Parathyroid adenoma (tissue), 2 donors: ENCODE measurements around the gene TJP1.
"Not testable (repeated sequence)": the region's sequence is repeated elsewhere in the genome, so short reads cannot be mapped to it uniquely, and the experiment has no call there.

Experiments used
- H2AFZ ChIP-seq: fragments of 300-600 bp; sonication (generic); one replicate; pipeline ENCODE4 v1.7.0; 2017; ENCODE audit warnings: antibody characterized with exemption, mild to moderate bottlenecking
- H3K27ac ChIP-seq: fragments of 300-600 bp; sonication (generic); one replicate; pipeline ENCODE4 v1.7.0; 2017
- H3K27me3 ChIP-seq: fragments of 300-600 bp; sonication (generic); one replicate; pipeline ENCODE4 v1.7.0; 2017; ENCODE audit warnings: low read length; ENCODE audit not compliant: control insufficient read depth, insufficient read depth
- H3K36me3 ChIP-seq: fragments of 300-600 bp; sonication (generic); one replicate; pipeline ENCODE4 v1.7.0; 2017; ENCODE audit warnings: low read length; ENCODE audit not compliant: control insufficient read depth, insufficient read depth
- H3K4me1 ChIP-seq: fragments of 300-600 bp; sonication (generic); one replicate; pipeline ENCODE4 v1.7.0; 2017; ENCODE audit warnings: control low read depth
- H3K4me2 ChIP-seq: fragments of 300-600 bp; sonication (generic); one replicate; pipeline ENCODE4 v1.7.0; 2017; ENCODE audit warnings: low read length
- H3K4me3 ChIP-seq: fragments of 300-600 bp; sonication (generic); one replicate; pipeline ENCODE4 v1.7.0; 2017; ENCODE audit warnings: low read depth, low read length
- H3K79me2 ChIP-seq: fragments of 300-600 bp; sonication (generic); one replicate; pipeline ENCODE4 v1.7.0; 2017; ENCODE audit warnings: control low read depth
- H3K9ac ChIP-seq: fragments of 300-600 bp; sonication (generic); one replicate; pipeline ENCODE4 v1.7.0; 2017; ENCODE audit warnings: mild to moderate bottlenecking
- H3K9me3 ChIP-seq: fragments of 300-600 bp; sonication (generic); one replicate; pipeline ENCODE4 v1.7.0; 2017; ENCODE audit warnings: low read length; ENCODE audit not compliant: control insufficient read depth
- TF ChIP-seq, protein P1 (sequence below): fragments of 300-600 bp; sonication (generic); IDR thresholded peaks from one replicate; pipeline ENCODE4 v1.7.0; 2017; ENCODE audit warnings: antibody characterized with exemption, mild to moderate bottlenecking
- donor health status: primary hyperparathyroidism.

Gene TJP1

GRCh38 chr15:29672446-29672845 is 149.8 kb downstream of the TJP1 start:
- Histone ChIP-seq H3K27me3 (no peaks in the 10 kb centered on the region), H3K4me3 (no peak overlapping the region), H2AFZ (no peak overlapping the region), H3K4me2 (no peak overlapping the region), H3K4me1 (no peaks in the 10 kb centered on the region), H3K36me3 (no peaks in the 10 kb centered on the region), H3K9ac (no peak overlapping the region), H3K79me2 (no peaks in the 10 kb centered on the region), H3K9me3 (no peaks in the 10 kb centered on the region), H3K27ac (no peak overlapping the region)
- TF ChIP-seq, protein P1, sequence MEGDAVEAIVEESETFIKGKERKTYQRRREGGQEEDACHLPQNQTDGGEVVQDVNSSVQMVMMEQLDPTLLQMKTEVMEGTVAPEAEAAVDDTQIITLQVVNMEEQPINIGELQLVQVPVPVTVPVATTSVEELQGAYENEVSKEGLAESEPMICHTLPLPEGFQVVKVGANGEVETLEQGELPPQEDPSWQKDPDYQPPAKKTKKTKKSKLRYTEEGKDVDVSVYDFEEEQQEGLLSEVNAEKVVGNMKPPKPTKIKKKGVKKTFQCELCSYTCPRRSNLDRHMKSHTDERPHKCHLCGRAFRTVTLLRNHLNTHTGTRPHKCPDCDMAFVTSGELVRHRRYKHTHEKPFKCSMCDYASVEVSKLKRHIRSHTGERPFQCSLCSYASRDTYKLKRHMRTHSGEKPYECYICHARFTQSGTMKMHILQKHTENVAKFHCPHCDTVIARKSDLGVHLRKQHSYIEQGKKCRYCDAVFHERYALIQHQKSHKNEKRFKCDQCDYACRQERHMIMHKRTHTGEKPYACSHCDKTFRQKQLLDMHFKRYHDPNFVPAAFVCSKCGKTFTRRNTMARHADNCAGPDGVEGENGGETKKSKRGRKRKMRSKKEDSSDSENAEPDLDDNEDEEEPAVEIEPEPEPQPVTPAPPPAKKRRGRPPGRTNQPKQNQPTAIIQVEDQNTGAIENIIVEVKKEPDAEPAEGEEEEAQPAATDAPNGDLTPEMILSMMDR: no peak

- not testable (repeated sequence) for H3K9ac ChIP-seq, H3K9me3 ChIP-seq, H3K27me3 ChIP-seq, H3K79me2 ChIP-seq, H3K4me1 ChIP-seq, H3K4me3 ChIP-seq, H3K36me3 ChIP-seq, H3K27ac ChIP-seq, H2AFZ ChIP-seq, H3K4me2 ChIP-seq
Measured at GRCh38 chr15:29672046-29672445, 150.2 kb downstream of the TJP1 start.

DNA sequence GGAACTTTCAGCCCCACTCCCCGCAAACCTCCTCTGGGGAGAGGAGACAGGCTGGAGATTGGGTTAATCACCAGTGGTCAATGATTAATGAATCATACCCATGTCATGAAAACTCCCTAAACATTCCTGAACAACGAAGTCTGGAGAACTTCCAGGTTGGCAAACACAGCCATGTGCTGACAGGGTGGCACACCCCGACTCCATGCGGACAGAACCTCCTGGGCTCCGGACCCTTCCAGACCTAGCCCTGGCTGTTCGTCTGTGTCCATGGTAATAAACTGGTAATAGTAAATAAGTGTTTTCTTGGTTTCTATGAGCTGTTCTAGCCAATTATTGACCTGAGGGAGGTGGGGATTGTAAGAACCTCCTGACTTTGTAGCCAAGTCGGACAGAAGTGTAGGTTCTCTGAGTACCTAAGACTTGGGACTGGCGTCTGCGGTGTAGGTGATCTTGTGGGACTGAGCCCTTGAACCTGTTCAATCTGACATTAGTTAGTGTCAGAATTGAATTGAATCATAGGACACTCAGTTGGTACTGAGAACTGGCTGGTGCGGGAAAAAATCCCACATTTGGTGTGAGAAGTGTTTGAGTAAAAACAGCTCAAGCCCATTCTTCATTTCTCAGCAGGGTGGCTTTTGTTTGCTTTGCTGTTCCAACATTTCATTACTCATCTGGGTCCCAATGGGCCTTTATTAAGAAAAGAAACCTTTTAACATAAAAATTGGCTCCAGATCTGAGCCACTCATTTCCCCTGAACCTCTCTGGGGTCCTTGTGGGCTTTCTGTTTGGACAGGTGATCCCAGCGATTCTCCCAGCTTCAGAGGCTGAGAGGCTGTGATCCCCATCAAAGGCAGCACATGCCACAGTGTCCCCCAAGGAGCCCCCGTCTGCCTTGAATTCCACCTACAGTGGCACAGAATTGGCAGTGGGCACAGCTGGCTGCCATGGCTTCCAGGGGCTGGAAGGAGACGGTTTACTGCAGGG is 151.0 kb downstream of the TJP1 start:
- no peak overlapping the region for H3K9ac ChIP-seq
- H3K27ac ChIP-seq: no peak overlapping the region

DNA sequence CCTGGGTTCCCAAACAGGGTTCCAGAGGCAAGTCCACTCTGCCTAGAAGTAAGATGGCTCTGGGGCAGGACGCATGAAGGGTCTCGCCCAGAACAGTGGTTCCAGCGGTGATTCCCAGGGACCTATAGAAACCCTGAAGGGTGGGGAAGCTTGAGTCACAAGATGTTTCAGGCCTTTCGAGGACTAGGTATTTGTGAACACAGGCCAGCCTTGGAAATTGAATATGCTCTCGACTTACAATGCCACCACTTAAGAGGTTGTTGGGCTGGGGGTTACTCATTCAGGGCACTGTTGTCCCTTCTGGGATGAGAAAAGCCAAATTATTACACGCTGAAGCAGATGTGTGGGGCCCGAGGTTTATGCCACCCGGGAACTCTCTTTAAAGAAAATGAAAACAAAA is 152.0 kb downstream of the TJP1 start:
- Histone ChIP-seq H3K27ac (no peak overlapping the region), H3K9ac (no peak overlapping the region), H3K9me3 (no peaks in the 10 kb centered on the region), H3K4me2 (no peak overlapping the region), H3K79me2 (no peaks in the 10 kb centered on the region), H3K4me1 (no peaks in the 10 kb centered on the region), H2AFZ (no peak overlapping the region), H3K4me3 (no peak overlapping the region), H3K27me3 (no peaks in the 10 kb centered on the region), H3K36me3 (no peaks in the 10 kb centered on the region)
- TF ChIP-seq, protein P1: no peak

More for the DNA sequence above, 151.0 kb downstream of the TJP1 start:
- Histone ChIP-seq H3K4me3 (no peak overlapping the region), H3K4me1 (no peaks in the 10 kb centered on the region), H3K27me3 (no peaks in the 10 kb centered on the region), H3K36me3 (no peaks in the 10 kb centered on the region), H3K79me2 (no peaks in the 10 kb centered on the region), H3K4me2 (no peak overlapping the region), H3K9me3 (no peaks in the 10 kb centered on the region), H2AFZ (no peak overlapping the region)
- TF ChIP-seq, protein P1: no peak

DNA sequence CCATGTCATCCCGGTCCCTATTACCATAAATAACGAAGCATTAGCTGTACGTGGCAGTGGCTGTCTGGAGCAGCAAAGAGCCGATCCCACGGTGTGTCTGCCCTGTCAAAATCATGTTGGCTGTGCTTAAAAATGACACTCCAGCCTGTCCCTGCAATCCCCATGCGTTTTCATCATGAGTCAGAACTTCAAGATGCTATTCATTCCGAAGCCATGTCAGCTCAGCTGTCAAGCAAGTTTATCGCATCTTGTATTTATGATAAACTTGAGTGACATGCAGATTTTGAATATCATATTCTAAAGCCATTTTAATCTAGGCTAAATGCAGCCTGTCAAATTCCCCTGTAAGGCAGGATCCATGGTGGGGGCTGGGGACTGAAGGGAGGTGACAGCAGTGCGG is 152.4 kb downstream of the TJP1 start:
- H3K36me3 ChIP-seq: no peaks in the 10 kb centered on the region
- TF ChIP-seq, protein P1: no peak
- no peak overlapping the region for H3K4me2 ChIP-seq
- H2AFZ ChIP-seq: no peak overlapping the region
- no peaks in the 10 kb centered on the region for H3K9me3 ChIP-seq
- H3K27ac ChIP-seq: no peak overlapping the region
- no peaks in the 10 kb centered on the region for H3K4me1 ChIP-seq
- no peak overlapping the region for H3K4me3 ChIP-seq
- no peaks in the 10 kb centered on the region for H3K79me2 ChIP-seq
- no peaks in the 10 kb centered on the region for H3K27me3 ChIP-seq
- no peak overlapping the region for H3K9ac ChIP-seq
